ENCODE data around the gene CERT1. TPM values are rescaled to one million over a fixed set of nuclear protein-coding genes. Genes with fewer than 3 reads are reported as not detected.

Gene CERT1
- total RNA-seq, 4 donors from 2014 or later, result 28.5 to 45.3 (median 35.8) TPM

GRCh38 chr5:75525344-75525743 is 13.9 kb upstream of the CERT1 start:
- Histone ChIP-seq H3K27ac (replicated peaks in 1 of 4) (no peak overlapping the region), H3K4me1 (peaks cover 2 to 17% (median 11%) of the 10 kb centered on the region in 4 donors), H3K27me3 (no peaks in the 10 kb centered on the region), H3K4me3 (no peak overlapping the region), H3K9me3 (peaks cover 0 to 12% (median 9%) of the 10 kb centered on the region in 4 donors), H3K36me3 (peaks cover 0 to 2% (median 0%) of the 10 kb centered on the region in 4 donors)
- no peak for DNase-seq (ENCODE audit: extremely low spot score)
- 89% methylated on average over 1 of the region's 1 CpG for WGBS
- TF ChIP-seq POLR2A (IDR thresholded peaks at IDR 0.05; ENCODE audit: low read depth), result no peak
- TF ChIP-seq, protein P1, sequence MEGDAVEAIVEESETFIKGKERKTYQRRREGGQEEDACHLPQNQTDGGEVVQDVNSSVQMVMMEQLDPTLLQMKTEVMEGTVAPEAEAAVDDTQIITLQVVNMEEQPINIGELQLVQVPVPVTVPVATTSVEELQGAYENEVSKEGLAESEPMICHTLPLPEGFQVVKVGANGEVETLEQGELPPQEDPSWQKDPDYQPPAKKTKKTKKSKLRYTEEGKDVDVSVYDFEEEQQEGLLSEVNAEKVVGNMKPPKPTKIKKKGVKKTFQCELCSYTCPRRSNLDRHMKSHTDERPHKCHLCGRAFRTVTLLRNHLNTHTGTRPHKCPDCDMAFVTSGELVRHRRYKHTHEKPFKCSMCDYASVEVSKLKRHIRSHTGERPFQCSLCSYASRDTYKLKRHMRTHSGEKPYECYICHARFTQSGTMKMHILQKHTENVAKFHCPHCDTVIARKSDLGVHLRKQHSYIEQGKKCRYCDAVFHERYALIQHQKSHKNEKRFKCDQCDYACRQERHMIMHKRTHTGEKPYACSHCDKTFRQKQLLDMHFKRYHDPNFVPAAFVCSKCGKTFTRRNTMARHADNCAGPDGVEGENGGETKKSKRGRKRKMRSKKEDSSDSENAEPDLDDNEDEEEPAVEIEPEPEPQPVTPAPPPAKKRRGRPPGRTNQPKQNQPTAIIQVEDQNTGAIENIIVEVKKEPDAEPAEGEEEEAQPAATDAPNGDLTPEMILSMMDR (IDR thresholded peaks at IDR 0.05), result no peak
- TF ChIP-seq POLR2AphosphoS5 (IDR thresholded peaks at IDR 0.05), result no peak
- TF ChIP-seq EP300 (IDR thresholded peaks at IDR 0.05), result no peak
- intact Hi-C loops (cut with DNase I), result no loop called here

DNA sequence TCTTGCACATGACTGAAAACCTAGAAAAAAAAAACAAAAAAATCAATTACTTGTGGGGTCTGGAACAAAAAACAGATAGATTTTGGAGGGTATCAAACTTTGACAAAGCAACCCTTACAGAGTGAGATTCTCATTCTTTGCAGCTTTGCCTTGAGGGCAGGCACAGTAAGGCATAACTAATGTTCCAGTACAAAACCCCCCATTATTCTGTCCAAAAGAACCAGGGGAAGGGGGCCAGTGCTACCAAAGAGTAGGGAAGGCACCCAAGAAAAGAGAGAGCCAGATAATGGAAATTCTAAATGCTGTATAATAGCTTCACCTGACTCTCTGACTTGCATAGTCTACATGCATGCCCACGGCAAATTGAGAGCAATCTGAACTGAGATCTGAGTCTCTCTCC is 13.2 kb upstream of the CERT1 start:
- H3K27ac ChIP-seq (replicated peaks in 1 of 4), result no peak overlapping the region
- H3K27me3 ChIP-seq, result no peaks in the 10 kb centered on the region
- intact Hi-C loops (cut with DNase I), result no loop called here
- peaks cover 0 to 4% (median 0%) of the 10 kb centered on the region in 4 donors for H3K36me3 ChIP-seq
- peaks cover 2 to 17% (median 11%) of the 10 kb centered on the region in 4 donors for H3K4me1 ChIP-seq
- H3K4me3 ChIP-seq, result no peak overlapping the region
- peaks cover 0 to 13% (median 10%) of the 10 kb centered on the region in 4 donors for H3K9me3 ChIP-seq
- WGBS, result 80% methylated on average over 1 of the region's 1 CpG
- TF ChIP-seq, protein P1 (IDR thresholded peaks at IDR 0.05), result no peak
- no peak for TF ChIP-seq EP300 (IDR thresholded peaks at IDR 0.05)
- TF ChIP-seq POLR2AphosphoS5 (IDR thresholded peaks at IDR 0.05), result no peak
- TF ChIP-seq POLR2A (IDR thresholded peaks at IDR 0.05; ENCODE audit: low read depth), result no peak
- DNase-seq (ENCODE audit: extremely low spot score), result no peak

- peaks cover 0 to 13% (median 10%) of the 10 kb centered on the region in 4 donors for H3K9me3 ChIP-seq
- no peak for DNase-seq (ENCODE audit: extremely low spot score)
- no peak for TF ChIP-seq POLR2AphosphoS5 (IDR thresholded peaks at IDR 0.05)
- TF ChIP-seq POLR2A (IDR thresholded peaks at IDR 0.05; ENCODE audit: low read depth), result no peak
- TF ChIP-seq, protein P1 (IDR thresholded peaks at IDR 0.05), result no peak
- no peak for TF ChIP-seq EP300 (IDR thresholded peaks at IDR 0.05)
- peaks cover 0 to 4% (median 0%) of the 10 kb centered on the region in 4 donors for H3K36me3 ChIP-seq
- H3K4me1 ChIP-seq, result peaks cover 2 to 17% (median 11%) of the 10 kb centered on the region in 4 donors
- intact Hi-C loops (cut with DNase I), result no loop called here
- H3K27me3 ChIP-seq, result no peaks in the 10 kb centered on the region
- 74% methylated on average over 3 of the region's 3 CpGs for WGBS
- no peak overlapping the region for H3K27ac ChIP-seq (replicated peaks in 1 of 4)
- H3K4me3 ChIP-seq, result no peak overlapping the region
Measured at GRCh38 chr5:75524071-75524470, 12.6 kb upstream of the CERT1 start.

- no peak for DNase-seq (ENCODE audit: extremely low spot score)
- no peak overlapping the region for H3K27ac ChIP-seq (replicated peaks in 1 of 4)
- intact Hi-C loops (cut with DNase I), result no loop called here
- no peak for TF ChIP-seq POLR2A (IDR thresholded peaks at IDR 0.05; ENCODE audit: low read depth)
- no peak for TF ChIP-seq POLR2AphosphoS5 (IDR thresholded peaks at IDR 0.05)
- TF ChIP-seq, protein P1 (IDR thresholded peaks at IDR 0.05), result no peak
- no peak for TF ChIP-seq EP300 (IDR thresholded peaks at IDR 0.05)
- H3K27me3 ChIP-seq, result no peaks in the 10 kb centered on the region
- H3K4me3 ChIP-seq, result no peak overlapping the region
- peaks cover 0 to 13% (median 10%) of the 10 kb centered on the region in 4 donors for H3K9me3 ChIP-seq
- H3K36me3 ChIP-seq, result peaks cover 0 to 4% (median 0%) of the 10 kb centered on the region in 4 donors
- WGBS, result 95% methylated on average over 1 of the region's 1 CpG
- H3K4me1 ChIP-seq, result peaks cover 2 to 19% (median 14%) of the 10 kb centered on the region in 4 donors
Measured at GRCh38 chr5:75523275-75523674, 11.8 kb upstream of the CERT1 start.

DNA sequence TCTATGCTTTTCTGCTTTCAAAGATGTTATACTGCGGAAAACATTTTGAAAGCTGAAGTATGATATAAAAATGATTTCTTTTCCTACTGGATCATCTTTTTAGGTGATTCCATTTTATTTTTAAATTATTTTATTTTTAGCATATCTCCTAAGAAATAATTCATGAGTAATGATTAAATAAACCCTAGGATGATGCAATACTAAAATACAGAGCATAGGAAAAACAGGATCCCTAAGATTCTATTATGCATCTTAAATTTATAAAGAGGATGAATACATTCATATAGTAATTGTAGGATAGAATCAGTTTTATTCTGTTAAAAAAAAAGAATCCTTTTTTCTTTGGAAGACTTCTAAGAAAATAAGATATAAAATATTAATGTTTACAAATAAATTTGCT is 11.1 kb upstream of the CERT1 start:
- 100% methylated on average over 1 of the region's 1 CpG for WGBS
- Histone ChIP-seq H3K9me3 (peaks cover 0 to 13% (median 10%) of the 10 kb centered on the region in 4 donors), H3K27me3 (no peaks in the 10 kb centered on the region), H3K4me3 (no peak overlapping the region), H3K4me1 (peaks cover 2 to 20% (median 14%) of the 10 kb centered on the region in 4 donors), H3K36me3 (peaks cover 0 to 4% (median 0%) of the 10 kb centered on the region in 4 donors), H3K27ac (replicated peaks in 1 of 4) (no peak overlapping the region)
- TF ChIP-seq POLR2AphosphoS5 (IDR thresholded peaks at IDR 0.05) (no peak), EP300 (IDR thresholded peaks at IDR 0.05) (no peak), POLR2A (IDR thresholded peaks at IDR 0.05; ENCODE audit: low read depth) (no peak)
- TF ChIP-seq, protein P1 (IDR thresholded peaks at IDR 0.05), result no peak
- intact Hi-C loops (cut with DNase I), result no loop called here
- no peak for DNase-seq (ENCODE audit: extremely low spot score)

Data from esophagus muscularis mucosa (tissue), 4 donors.